ENCODE measurements around the gene MEIS3. TPM values are rescaled to one million over a fixed set of nuclear protein-coding genes. Genes with fewer than 3 reads are reported as not detected.

MEIS3 gene
- total RNA-seq, 2 experiments from 2014 or later: 1.3 TPM; not detected in 1

DNA sequence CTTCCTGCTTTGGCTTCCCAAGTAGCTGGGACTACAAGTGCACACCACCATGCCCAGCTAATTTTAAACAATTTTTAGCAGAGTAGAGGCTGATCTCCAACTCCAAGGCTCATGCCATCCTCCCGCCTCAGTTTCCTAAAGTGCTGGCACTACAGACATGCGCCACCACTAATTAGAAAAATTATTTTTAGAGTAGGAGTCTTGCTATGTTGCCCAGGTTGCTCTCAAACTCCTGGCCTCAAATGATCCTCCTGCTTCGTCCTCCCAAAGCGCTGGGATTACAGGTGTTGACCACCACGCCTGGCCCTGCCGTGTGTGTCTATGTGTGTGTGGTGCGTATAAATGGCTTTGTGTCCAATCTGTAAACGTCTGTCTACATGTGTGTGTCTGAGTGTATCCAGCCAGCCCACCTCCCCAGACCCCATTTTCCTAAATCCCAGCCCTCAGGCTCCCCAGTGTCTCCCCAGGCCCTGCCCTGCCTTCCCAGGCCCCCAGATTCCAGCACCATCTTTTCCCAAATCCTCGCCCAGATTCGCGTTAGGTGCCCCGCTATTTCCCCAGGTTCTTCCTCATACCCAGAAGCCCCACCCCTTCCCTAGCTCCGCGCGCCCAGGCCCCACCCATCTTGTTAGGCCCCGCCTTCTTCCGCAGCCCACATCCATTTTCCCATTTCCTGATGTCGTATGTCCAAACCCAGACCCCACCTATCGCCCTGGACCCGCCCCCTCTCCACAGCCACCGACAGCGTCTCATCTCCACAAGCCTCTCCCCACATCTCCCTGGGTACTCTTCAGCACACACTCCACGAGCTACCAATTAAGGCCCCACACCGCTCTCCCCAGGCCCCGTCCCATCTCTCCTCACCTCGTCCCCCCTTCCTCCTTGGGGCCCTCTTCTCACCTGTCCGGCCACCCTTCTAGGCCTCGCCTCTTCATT is 27.5 kb upstream of the MEIS3 start:
- intact Hi-C loops (cut with micrococcal nuclease; ENCODE audit: unreplicated experiment): no loop called here
- H3K27ac ChIP-seq (ENCODE audit: low read depth, low read length, poor library complexity, severe bottlenecking): no peak overlapping the region
- CTCF ChIA-PET (ENCODE audit: unreplicated experiment): no interaction called here

DNA sequence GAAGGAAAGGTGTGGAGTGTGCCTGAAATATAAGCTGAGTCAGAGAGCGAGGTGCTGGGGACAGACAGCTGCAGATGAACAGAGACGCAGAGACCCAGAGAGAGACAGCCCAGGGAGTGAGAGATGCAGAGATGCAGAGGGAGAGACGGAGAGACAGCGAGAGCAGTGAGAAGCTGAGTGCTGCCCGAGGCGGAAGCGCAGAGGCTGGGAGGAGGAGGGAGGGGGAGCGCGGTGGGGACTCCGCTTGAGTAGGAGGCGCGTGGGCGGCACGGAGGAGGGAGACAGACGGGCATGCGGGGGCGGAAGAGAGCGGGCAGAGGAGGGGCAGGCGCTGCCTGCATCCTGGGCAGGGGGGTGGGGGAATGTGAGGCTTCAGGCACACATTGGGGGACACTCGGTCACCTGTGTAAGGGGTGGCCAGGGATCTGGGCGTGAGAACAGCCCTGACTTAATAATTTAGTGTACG is 26.6 kb upstream of the MEIS3 start:
- no peaks in the 10 kb centered on the region for H3K36me3 ChIP-seq (ENCODE audit: insufficient read depth, low read length)
- H4K20me1 ChIP-seq (ENCODE audit: insufficient read depth, low read length): no peaks in the 10 kb centered on the region
- peaks cover 8% of the 10 kb centered on the region for H3K4me1 ChIP-seq (ENCODE audit: insufficient read depth, low read length, poor library complexity, severe bottlenecking)
- no peaks in the 10 kb centered on the region for H3K9me2 ChIP-seq (ENCODE audit: insufficient read depth, low read length)
- POLR2A ChIA-PET: no interaction called here
- H3K4me2 ChIP-seq (ENCODE audit: low read length): no peak overlapping the region
- H3K79me2 ChIP-seq (ENCODE audit: insufficient read depth, low read depth, low read length): no peaks in the 10 kb centered on the region
- no TSS peak for BruUV-seq (replicated peaks)
- CTCF ChIA-PET (ENCODE audit: unreplicated experiment): no interaction called here
- H2AFZ ChIP-seq (ENCODE audit: low read length): no peak overlapping the region
- H3K4me3 ChIP-seq (ENCODE audit: low read depth, low read length, poor library complexity, severe bottlenecking): no peak overlapping the region
- no peak for TF ChIP-seq EZH2phosphoT487 (IDR thresholded peaks at IDR 0.05; ENCODE audit: borderline replicate concordance, low read depth, low read length)
- TF ChIP-seq, protein P1, sequence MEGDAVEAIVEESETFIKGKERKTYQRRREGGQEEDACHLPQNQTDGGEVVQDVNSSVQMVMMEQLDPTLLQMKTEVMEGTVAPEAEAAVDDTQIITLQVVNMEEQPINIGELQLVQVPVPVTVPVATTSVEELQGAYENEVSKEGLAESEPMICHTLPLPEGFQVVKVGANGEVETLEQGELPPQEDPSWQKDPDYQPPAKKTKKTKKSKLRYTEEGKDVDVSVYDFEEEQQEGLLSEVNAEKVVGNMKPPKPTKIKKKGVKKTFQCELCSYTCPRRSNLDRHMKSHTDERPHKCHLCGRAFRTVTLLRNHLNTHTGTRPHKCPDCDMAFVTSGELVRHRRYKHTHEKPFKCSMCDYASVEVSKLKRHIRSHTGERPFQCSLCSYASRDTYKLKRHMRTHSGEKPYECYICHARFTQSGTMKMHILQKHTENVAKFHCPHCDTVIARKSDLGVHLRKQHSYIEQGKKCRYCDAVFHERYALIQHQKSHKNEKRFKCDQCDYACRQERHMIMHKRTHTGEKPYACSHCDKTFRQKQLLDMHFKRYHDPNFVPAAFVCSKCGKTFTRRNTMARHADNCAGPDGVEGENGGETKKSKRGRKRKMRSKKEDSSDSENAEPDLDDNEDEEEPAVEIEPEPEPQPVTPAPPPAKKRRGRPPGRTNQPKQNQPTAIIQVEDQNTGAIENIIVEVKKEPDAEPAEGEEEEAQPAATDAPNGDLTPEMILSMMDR (conservative IDR thresholded peaks at IDR 0.05; ENCODE audit: low read length): no peak
- no peaks in the 10 kb centered on the region for H3K9me3 ChIP-seq (ENCODE audit: low read length)
- intact Hi-C loops (cut with micrococcal nuclease; ENCODE audit: unreplicated experiment): no loop called here
- peak; percentile 13 for DNase-seq (ENCODE audit: low spot score)
- no peak overlapping the region for H3K27ac ChIP-seq (ENCODE audit: low read depth, low read length, poor library complexity, severe bottlenecking)

More for the DNA sequence above, 27.5 kb upstream of the MEIS3 start:
- Histone ChIP-seq H3K9me3 (ENCODE audit: low read length) (no peaks in the 10 kb centered on the region), H3K4me3 (ENCODE audit: low read depth, low read length, poor library complexity, severe bottlenecking) (no peak overlapping the region), H3K4me1 (ENCODE audit: insufficient read depth, low read length, poor library complexity, severe bottlenecking) (peaks cover 8% of the 10 kb centered on the region), H3K79me2 (ENCODE audit: insufficient read depth, low read depth, low read length) (no peaks in the 10 kb centered on the region), H2AFZ (ENCODE audit: low read length) (no peak overlapping the region), H3K9me2 (ENCODE audit: insufficient read depth, low read length) (no peaks in the 10 kb centered on the region), H3K4me2 (ENCODE audit: low read length) (peak overlapping the region; percentile 10; the same call in 1 of the 2 replicates), H3K36me3 (ENCODE audit: insufficient read depth, low read length) (no peaks in the 10 kb centered on the region), H4K20me1 (ENCODE audit: insufficient read depth, low read length) (no peaks in the 10 kb centered on the region)
- DNase-seq (ENCODE audit: low spot score): no peak
- no TSS peak for BruUV-seq (replicated peaks)
- POLR2A ChIA-PET: no interaction called here
- TF ChIP-seq, protein P1 (conservative IDR thresholded peaks at IDR 0.05; ENCODE audit: low read length): no peak
- TF ChIP-seq EZH2phosphoT487 (IDR thresholded peaks at IDR 0.05; ENCODE audit: borderline replicate concordance, low read depth, low read length): no peak

DNA sequence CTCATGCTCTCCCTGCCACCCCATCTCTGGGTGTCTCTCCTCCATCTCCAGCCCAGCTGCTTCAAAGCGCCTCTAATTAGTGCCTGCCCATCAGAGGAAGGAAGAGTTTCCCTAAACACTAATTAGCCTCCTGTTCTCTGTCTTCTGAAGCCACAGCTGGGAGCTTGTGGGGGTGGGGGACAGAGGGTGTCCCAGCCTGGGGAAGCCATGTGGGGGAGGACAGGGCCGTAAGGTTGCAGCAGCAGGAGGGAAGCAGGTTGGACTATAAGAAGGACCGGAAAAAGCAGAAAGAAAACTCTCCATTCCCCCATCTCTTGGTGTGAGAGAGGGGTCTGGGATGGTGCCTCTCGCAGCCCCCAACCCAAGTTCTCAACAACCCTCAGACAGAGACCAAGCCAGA is 26.2 kb upstream of the MEIS3 start:
- Histone ChIP-seq H3K4me2 (ENCODE audit: low read length) (no peak overlapping the region), H3K4me3 (ENCODE audit: low read depth, low read length, poor library complexity, severe bottlenecking) (no peak overlapping the region)

More for the DNA sequence above, 26.2 kb upstream of the MEIS3 start:
- ChIA-PET CTCF (ENCODE audit: unreplicated experiment) (no interaction called here), POLR2A (no interaction called here)
- no peak overlapping the region for H2AFZ ChIP-seq (ENCODE audit: low read length)
- TF ChIP-seq, protein P1 (conservative IDR thresholded peaks at IDR 0.05; ENCODE audit: low read length): no peak
- no peak for TF ChIP-seq EZH2phosphoT487 (IDR thresholded peaks at IDR 0.05; ENCODE audit: borderline replicate concordance, low read depth, low read length)
- H3K27ac ChIP-seq (ENCODE audit: low read depth, low read length, poor library complexity, severe bottlenecking): no peak overlapping the region
- H4K20me1 ChIP-seq (ENCODE audit: insufficient read depth, low read length): no peaks in the 10 kb centered on the region
- H3K4me1 ChIP-seq (ENCODE audit: insufficient read depth, low read length, poor library complexity, severe bottlenecking): peaks cover 8% of the 10 kb centered on the region
- no TSS peak for BruUV-seq (replicated peaks)
- DNase-seq (ENCODE audit: low spot score): no peak
- H3K36me3 ChIP-seq (ENCODE audit: insufficient read depth, low read length): no peaks in the 10 kb centered on the region
- H3K9me3 ChIP-seq (ENCODE audit: low read length): no peaks in the 10 kb centered on the region
- H3K9me2 ChIP-seq (ENCODE audit: insufficient read depth, low read length): no peaks in the 10 kb centered on the region
- intact Hi-C loops (cut with micrococcal nuclease; ENCODE audit: unreplicated experiment): no loop called here
- H3K79me2 ChIP-seq (ENCODE audit: insufficient read depth, low read depth, low read length): no peaks in the 10 kb centered on the region
